Stimulated activated CD4-positive, alpha-beta T cell treated with anti-CD3 and anti-CD28 coated beads, Interleukin-1b, Interleukin-23, amount 100 ng/mL, for 4 hours (primary cell): ENCODE measurements around the gene TFAP2C.
"Not testable (repeated sequence)": the region's sequence is repeated elsewhere in the genome, so short reads cannot be mapped to it uniquely, and the experiment has no call there.

Experiments used
- DNase-seq, 2 donors: peaks; one replicate each; pipeline ENCODE4 v3.0.0-alpha.2; 2020; ENCODE audit warnings: low read depth in 2 of 2

TFAP2C gene

DNA sequence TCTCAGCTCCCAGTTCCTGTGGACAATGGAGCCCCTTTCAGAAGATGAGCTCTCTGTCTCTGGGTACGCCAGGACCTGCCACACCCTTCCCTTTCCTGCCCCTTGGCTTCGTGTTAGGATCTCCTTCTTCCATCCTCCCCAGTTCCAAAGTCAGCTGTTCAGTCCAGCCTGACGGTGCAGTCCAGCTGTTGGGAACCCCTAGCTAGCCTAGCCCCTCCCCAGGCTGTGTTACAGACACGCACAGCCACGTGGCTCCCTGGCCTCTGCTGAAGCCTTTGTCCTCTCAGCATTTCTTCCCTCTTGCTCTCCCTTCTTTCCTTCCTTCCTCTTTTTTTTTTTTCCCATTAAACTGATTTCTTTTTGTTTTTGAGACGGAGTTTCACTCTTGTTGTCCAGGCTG is 12.4 kb upstream of the TFAP2C start:
- DNase-seq, result no peak

GRCh38 chr20:56617489-56617888 is 11.6 kb upstream of the TFAP2C start:
- no peak for DNase-seq

DNA sequence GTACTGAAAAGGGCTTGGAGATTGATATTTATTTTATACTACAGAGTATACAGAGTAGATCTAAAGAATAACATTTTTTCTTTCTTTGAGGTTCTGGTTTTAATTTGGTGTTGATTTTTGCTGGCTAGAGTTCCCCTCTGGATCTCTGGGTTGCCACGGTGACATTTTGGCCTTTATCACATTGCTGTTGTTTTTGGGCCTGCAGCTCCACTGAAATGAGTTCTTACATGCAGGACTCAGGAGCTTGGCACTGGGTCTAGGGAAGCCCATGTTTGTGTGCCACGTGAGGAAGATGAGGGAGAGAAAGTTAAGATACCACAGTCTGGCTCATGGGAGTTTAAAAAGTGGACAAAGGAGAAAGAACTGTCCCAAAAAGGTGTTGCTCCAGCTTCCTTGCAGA is 7.4 kb upstream of the TFAP2C start:
- no peak for DNase-seq

DNA sequence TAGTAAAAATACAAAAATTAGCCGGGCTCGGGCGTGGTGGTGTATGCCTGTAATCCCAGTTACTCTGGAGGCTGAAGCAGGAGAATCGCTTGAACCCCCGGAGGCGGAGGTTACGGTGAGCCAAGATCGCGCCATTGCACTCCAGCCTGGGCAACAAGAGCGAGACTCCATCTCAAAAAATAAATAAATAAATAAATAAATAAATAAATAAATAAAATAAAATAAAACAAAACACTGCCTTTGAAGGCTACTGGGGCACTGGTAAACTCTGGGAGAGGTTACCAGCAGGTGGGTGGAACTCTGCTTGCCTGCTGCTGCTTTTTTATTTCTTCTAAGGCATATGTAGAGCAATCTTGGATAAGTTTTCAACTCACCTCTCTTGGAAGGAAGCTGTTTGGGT is 5.2 kb upstream of the TFAP2C start:
- DNase-seq, result not testable (repeated sequence)

- DNase-seq, result no peak
Observed at GRCh38 chr20:56624786-56625681, 4.1 kb upstream of the TFAP2C start.

DNA sequence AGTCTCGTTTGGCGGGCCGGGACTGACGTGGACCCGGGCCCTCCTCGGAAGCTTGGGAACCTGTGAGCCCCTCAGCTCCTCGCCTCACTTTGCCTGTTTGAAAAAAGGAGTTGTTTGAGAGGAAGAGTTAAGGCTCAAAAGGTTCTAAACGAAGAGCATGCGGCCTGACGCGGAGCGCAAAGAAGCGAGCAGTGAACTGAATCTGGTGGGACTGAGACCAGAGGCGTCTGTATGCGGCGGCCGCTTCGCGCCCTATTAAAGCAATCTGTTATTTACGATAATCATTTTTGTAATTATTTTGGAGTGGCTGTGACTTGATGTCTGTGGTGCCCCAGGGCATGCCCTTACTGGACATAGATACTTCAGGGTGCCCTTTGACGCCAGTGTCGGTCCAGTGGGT is 3.3 kb upstream of the TFAP2C start:
- no peak for DNase-seq

- DNase-seq, result no peak
Observed at GRCh38 chr20:56626367-56627121, 2.6 kb upstream of the TFAP2C start.

- no peak for DNase-seq
Observed at GRCh38 chr20:56627122-56628014, 1.7 kb upstream of the TFAP2C start.

DNA sequence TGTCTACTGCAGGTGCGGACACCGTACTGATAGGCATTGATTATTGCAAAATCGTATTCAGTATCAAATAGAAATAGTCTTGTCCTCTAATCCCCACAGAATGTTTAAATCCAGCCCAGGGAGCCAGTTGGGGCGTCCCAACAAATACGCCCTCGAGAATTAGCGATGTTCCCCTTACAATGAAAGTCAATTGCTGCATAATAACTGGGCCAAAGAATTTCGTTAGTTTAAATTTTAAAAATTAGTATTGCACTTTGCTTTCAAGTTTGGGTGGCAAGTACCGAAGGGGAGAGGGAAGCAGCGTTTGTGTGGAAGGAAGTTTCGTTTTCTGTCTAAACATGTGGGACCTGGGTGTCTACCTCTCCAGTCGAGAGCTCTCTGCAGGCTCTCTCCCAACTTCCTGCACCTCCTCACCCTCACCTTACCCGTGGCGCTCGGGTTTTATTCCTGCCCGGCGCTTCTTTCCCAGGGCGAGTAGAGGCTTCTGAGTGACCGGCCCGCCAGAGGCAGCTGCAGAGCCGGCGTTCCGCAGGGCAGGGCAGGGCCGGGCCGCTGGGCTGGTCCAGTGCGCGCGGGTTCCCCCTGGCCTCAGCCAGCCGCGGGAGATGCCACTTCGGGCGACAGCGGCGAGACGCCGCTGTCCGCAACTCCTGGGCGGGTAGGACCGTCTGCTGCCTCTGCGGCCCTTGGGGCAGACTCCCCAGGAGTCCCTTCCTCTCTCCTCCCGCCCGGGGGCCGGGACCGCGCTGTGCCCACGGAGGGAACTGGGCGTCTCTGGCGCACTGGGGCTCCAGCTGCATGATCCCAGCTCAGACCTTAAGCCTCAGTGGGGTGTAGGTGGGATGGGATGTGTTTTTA is 862 bp upstream of the TFAP2C start:
- no peak for DNase-seq

DNA sequence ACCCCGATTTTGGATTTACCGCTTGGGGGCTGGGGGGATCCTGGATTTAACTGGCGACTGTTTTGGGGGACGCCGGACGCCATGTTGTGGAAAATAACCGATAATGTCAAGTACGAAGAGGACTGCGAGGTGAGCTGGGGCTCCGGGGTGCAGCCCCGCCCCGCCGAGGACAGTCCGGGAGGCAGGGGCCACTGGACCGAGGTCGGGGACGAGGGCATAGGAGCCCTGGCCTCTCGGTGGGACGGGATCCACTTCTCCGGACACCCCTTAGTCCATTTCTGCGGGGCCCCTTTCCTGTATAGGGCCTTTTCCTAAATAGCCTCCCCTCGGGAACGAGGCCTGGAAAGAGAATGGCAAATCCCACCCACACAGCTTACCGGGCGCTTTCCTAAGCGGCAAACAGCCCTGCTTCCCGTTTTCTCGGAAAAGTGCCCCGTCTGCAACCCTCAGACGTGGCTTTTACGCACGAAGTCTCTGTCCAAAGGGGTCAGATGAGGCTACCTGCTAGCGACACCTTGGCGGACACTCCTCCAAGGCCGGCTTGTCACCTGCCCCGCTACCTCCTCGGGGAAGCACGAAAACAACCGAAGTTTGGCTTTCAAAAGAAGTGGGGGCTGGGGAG is 469 bp downstream of the TFAP2C start:
- DNase-seq, result no peak

DNA sequence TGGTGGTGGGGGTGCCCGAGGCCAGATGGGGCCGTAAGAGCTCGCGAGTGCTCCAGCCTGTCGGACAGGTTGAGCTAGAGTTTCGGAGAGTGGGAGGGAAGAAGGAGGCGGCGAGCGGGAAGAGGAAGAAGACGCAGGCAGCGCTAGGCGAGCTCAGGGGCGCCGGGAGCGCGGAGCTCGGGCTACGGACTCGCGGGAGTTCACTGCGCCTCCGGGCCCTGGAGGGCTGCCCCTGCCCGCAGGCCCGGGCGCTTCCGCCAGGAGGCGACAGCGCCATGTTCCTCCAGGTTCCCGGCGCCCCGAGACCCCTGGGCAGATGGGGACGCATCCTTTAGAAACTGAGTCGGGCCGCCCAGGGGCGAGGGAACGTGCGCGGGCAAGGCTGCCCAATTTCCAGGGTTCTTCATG is 984 bp downstream of the TFAP2C start:
- no peak for DNase-seq

- DNase-seq, result no peak
Observed at GRCh38 chr20:56630506-56631317, 1.6 kb downstream of the TFAP2C start.

DNA sequence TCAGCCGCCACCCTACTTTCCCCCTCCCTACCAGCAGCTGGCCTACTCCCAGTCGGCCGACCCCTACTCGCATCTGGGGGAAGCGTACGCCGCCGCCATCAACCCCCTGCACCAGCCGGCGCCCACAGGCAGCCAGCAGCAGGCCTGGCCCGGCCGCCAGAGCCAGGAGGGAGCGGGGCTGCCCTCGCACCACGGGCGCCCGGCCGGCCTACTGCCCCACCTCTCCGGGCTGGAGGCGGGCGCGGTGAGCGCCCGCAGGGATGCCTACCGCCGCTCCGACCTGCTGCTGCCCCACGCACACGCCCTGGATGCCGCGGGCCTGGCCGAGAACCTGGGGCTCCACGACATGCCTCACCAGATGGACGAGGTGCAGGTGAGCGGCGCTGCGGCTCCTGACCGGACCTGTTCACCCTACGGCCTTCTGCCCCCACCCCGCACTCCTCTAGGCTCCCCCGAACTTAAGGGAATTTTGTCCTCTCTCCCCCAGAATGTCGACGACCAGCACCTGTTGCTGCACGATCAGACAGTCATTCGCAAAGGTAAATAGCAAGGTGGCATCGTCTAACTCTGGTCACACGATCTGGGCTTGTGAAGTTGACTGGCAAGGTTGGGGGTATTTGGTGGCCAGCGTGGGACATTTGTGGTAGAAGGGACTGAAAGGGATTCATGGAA is 2.3 kb downstream of the TFAP2C start:
- DNase-seq, result no peak

DNA sequence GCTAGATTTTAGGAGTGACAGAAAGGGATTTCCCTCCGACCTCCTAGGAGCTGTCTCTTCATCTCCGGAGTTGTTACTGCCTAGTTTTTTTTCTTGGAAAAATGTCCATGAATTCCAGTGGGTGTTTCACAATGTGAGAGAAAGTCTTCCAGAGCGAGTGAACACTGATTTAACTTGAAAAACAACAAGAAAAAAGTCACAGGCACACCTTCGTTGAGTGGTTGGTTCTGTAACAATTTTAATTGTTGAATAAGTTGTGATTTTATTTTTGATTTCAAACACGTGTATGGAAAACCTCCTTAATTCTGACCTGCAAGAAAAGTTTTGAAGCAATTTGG is 2.9 kb downstream of the TFAP2C start:
- DNase-seq, result no peak

GRCh38 chr20:56634307-56634706 is 5.2 kb downstream of the TFAP2C start:
- DNase-seq, result no peak

DNA sequence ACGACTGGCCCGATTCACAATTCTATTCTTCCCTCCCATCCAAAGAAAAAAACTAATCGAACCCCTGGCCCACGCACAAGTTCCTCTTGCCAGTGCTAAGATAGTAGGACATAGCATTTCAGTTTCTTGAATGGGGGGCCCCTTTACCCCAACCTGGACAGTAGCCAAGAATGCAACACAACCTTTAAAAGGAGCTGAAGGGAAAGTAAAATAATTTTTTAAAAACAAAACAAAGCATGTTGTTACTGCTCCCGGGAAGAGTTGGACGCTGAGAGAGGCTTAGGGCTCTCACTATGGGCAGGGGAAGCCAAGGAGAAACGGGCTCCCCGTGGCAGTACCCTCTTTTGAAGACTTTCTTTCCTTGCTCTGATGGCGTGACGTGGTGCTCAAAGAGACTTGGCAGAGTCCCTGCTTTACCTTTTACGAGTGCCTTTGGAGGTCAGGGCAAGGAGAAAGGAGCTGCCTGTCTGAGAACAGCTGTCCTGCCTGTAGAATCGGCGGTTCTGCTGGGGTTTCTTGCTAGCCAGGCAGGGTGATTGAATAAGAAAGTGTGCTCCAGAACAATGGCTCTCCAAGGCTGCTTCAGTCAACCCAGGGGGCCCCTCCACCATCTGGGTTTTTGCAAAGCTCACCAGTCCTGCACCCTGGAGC is 5.8 kb downstream of the TFAP2C start:
- no peak for DNase-seq

GRCh38 chr20:56636716-56637115 is 7.6 kb downstream of the TFAP2C start:
- no peak for DNase-seq

GRCh38 chr20:56637576-56637975 is 8.5 kb downstream of the TFAP2C start:
- DNase-seq, result no peak

DNA sequence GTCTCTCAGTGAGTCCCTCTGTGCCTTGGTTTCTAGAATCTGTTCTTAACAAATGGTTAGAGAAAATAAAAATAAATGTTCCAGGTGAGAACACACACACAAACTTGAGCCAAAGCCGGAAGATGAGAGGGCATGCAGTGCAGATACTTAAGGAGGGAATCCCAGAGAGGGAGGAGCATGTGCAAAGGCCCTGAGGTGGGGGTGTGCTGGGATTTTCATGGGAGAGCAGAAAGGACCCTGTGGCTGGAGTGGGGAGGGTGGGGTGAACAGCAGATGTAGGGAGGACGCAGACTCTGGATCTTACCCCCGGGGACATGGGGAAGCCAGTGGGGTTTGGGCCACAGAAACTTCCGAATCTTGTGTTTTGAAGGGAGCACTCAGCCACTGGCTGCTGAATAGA is 17.5 kb downstream of the TFAP2C start:
- DNase-seq, result no peak
